DMS153 treated with DMSO at 0.1 percent for 48 hours (cell line): Measurements from ENCODE around the gene CSF2.

Experiments used
- DNase-seq: peaks from one replicate; lab custom pipeline; 2025; ENCODE audit not compliant: unreplicated experiment; lab: John Stamatoyannopoulos, UW

Gene CSF2

GRCh38 chr5:132086277-132086794 is 12.7 kb downstream of the CSF2 start:
- DNase-seq = peak; percentile 3

GRCh38 chr5:132087176-132087575 is 13.6 kb downstream of the CSF2 start:
- no peak for DNase-seq

GRCh38 chr5:132087661-132088060 is 14.1 kb downstream of the CSF2 start:
- DNase-seq = no peak

DNA sequence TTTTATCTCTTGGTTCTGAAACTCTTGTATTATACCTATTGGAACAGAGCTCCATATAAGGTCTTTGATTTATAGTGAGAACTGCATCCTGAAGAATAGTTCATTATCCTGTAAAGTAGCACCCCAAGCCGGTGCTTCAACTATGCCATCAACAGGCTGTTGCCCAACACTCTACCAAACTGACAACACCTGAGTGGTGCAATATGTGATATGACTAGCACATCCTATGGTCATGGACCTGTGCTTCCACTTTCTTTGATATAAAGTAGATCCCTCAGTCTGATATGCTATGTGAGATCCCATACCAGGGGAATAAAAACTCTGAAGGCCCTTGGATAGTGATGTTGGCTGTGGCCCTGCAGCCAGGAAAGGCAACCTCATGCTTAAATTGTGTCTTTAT is 15.8 kb downstream of the CSF2 start:
- DNase-seq = no peak

DNA sequence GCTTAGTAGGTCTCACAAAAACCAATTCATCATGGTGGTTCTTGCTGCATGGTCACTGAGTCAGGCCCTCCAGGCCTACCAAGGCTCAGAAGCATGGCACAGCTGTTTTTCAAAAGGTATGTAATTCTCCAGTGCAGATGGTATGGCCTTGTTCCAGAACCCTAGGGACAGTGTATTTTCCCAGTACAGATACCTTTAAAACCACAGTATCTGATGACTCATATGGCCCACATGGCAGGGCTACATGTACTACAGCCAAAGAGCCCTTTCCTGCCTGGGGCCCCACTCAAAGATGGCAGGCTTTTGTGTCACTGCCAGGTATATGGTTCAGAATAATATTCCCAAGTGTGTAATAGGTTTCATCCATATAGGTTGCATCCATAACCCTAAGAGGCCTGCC is 16.5 kb downstream of the CSF2 start:
- DNase-seq = no peak

GRCh38 chr5:132093271-132093670 is 19.7 kb downstream of the CSF2 start:
- no peak for DNase-seq

DNA sequence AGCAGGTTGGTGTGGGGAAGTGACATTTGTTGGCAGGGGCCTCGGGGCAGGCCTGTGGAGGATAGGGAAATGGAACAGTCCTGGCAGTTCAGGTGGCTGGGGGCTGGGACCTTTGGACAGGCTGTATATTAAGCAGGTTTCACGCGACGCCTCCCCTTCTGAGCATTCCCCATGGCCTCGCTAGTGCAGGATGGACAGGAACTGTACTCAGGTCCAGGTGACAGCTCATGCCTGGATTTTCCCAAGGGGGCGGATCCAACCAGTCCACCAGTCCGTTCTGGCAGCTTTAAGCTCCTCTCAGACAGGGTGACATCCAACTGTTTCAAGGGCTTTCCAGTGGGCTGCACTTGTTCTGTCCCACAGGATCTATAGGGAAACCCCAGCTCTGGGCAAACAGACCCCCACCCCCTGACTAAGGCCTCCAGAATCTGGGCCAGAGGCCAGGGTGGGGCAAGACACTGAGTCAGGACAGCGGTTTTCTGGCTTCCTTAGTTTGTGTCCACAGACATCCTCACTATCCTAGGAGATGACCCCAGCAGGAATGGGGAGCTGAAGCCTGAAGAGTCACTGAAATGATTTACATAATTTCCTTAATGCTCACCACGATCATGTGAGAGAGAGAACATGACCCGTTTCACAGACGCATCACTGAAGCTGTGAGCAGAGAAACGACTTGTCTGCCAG is 20.9 kb downstream of the CSF2 start:
- no peak for DNase-seq

- DNase-seq = no peak
These were observed 21.5 kb downstream of the CSF2 start for GRCh38 chr5:132095077-132095410.

GRCh38 chr5:132095424-132095972 is 21.9 kb downstream of the CSF2 start:
- no peak for DNase-seq

GRCh38 chr5:132096904-132097303 is 23.3 kb downstream of the CSF2 start:
- DNase-seq = no peak

GRCh38 chr5:132098151-132098594 is 24.6 kb downstream of the CSF2 start:
- no peak for DNase-seq

- no peak for DNase-seq
These were observed 25.0 kb downstream of the CSF2 start for GRCh38 chr5:132098621-132099020.

GRCh38 chr5:132099076-132099748 is 25.6 kb downstream of the CSF2 start:
- no peak for DNase-seq

- DNase-seq = no peak
These were observed 26.3 kb downstream of the CSF2 start for GRCh38 chr5:132099905-132100304.

GRCh38 chr5:132100672-132101261 is 27.2 kb downstream of the CSF2 start:
- no peak for DNase-seq

GRCh38 chr5:132101385-132101880 is 27.8 kb downstream of the CSF2 start:
- no peak for DNase-seq

GRCh38 chr5:132102101-132102701 is 28.6 kb downstream of the CSF2 start:
- DNase-seq = no peak

DNA sequence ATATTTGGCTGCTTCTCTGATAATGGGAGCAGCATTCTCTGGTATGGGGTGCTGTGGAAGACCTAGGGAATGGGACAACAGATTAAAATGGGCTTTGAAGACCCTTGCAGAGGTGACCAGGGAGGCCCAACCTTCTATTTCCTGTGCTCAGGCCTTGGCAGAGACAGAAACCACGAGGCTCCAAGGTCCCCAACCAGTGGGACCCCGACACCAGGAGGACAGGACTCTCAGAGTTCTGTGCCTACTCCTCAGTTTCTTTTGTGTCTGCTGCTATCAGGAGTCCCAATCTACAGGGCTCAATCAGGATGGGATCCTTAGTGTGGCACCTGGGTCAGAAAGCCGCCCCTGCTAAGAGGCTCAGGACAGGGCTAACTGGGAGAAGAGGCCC is 29.3 kb downstream of the CSF2 start:
- DNase-seq = no peak

GRCh38 chr5:132103332-132103951 is 29.9 kb downstream of the CSF2 start:
- no peak for DNase-seq

GRCh38 chr5:132103969-132104391 is 30.4 kb downstream of the CSF2 start:
- no peak for DNase-seq

DNA sequence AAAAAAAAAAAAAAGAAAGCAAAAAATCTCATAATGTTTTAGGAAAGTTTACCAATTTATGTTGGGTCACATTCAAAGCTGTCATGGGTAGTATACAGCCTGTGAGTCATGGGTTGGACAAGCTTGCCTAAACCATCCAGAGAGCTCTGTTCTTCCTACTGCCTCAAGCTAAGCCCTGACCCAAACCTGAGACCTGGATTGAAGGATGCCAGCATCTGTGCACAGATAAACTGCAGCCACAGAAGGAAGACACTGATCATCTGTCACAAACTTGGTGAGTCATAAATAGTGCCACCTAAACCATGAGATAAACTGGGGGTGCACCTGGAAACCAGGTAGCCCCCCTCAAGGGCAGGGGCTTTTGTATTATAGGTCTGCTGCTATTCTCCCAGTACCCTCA is 31.0 kb downstream of the CSF2 start:
- no peak for DNase-seq
